Stimulated activated CD8-positive, alpha-beta memory T cell treated with anti-CD3 and anti-CD28 coated beads, Interleukin-15, amount 100 ng/mL, for 4 hours (primary cell): Measurements from ENCODE around the gene UBE2V1.
"Not testable (repeated sequence)": the region's sequence is repeated elsewhere in the genome, so short reads cannot be mapped to it uniquely, and the experiment has no call there.

Source experiments
- DNase-seq, 2 donors: peaks; one replicate each; pipeline ENCODE4 v3.0.0-alpha.2; 2020; ENCODE audit warnings: low read depth in 2 of 2

UBE2V1 gene

GRCh38 chr20:50112512-50113419, at the start of gene UBE2V1:
UBE2V1 (minus strand) TSS chr20:50113150; CDS start chr20:50113128, 22 bp downstream.
- DNase-seq: peak; percentile 77 to 86

- DNase-seq: not testable (repeated sequence)
Measured at GRCh38 chr20:50161494-50161893, 48.5 kb upstream of the UBE2V1 start.

GRCh38 chr20:50153500-50154377, 40.8 kb upstream of the UBE2V1 start, which contains the start of gene PEDS1:
PEDS1 (minus strand) TSS chr20:50153723; CDS start chr20:50153637, 86 bp downstream.
- peak; percentile 45 to 65 for DNase-seq

GRCh38 chr20:50153153-50153499, 40.2 kb upstream of the UBE2V1 start:
- DNase-seq: no peak

GRCh38 chr20:50152394-50153152, 39.6 kb upstream of the UBE2V1 start:
- DNase-seq: no peak

DNA sequence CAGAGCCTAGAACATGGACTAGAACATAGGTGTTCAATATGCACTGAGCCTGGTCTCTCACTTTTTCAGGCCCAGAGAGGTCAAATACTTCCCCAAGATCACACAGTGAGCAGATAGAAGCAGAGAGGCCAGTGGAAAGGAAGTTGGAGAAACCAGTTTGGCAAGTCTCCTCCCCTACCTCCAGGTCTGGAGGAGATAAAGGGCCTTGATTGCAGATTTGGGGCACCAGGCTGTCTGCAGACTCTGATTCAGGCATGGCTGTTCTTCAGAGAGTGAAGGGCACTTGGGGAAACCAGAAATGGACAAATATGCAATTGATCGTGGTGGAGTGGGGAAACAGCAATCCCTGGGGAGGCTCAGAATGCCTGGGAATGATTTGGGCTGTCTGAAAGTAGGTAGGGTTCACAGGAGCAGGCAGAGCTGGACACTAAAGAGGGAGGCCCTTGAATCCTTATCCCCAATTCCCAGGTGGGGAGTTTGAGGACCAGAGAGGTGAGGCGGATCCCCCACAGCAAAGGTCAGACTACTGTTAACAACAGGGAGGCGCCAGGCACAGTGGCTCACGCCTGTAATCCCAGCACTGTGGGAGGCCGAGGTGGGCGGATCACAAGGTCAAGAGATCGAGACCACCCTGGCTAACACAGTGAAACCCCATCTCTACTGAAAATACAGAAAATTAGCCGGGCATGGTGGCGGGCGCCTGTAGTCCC, 38.2 kb upstream of the UBE2V1 start:
- no peak for DNase-seq

DNA sequence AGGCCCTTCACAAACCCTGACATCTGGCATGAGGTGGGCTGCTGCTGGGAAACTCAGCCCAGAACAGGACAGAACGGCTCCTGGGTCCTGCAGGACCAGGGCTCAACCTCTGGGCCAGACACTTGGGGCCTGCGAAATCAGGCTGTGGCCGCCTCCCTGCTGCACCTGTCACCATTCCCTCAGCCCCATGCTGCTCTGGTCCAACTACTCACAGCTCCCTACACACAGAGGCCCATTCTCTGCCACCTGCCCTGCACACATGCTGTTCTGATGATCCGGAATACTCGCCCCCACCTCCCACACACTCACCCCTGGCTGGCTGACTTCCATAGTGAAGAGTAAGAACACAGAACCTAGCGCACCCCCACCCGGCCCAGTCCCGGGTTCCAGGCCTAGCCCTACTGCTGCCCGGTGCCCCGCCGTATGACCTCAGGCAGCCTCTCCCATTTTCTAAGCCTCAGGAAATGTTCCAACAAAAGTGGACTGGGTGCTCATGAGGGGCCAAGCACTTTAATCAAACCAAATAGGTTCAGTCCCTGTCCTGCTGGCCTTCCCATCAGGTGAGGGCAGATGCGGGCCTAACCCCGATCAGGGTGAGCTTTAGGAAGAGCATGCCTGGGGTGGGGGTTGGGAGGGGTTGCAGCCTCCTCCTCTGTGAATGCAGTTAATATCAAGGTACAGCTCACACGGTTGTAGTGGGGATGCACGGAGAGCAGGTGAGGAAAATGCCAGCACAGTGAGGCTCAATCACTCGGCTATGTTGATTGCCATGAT, 36.7 kb upstream of the UBE2V1 start:
- no peak for DNase-seq

- peak; percentile 62 to 79 for DNase-seq
Measured at GRCh38 chr20:50146732-50147662, 34.0 kb upstream of the UBE2V1 start.

GRCh38 chr20:50146214-50146613, 33.3 kb upstream of the UBE2V1 start:
- DNase-seq: no peak

- no peak for DNase-seq
Measured at GRCh38 chr20:50145566-50145965, 32.6 kb upstream of the UBE2V1 start.

DNA sequence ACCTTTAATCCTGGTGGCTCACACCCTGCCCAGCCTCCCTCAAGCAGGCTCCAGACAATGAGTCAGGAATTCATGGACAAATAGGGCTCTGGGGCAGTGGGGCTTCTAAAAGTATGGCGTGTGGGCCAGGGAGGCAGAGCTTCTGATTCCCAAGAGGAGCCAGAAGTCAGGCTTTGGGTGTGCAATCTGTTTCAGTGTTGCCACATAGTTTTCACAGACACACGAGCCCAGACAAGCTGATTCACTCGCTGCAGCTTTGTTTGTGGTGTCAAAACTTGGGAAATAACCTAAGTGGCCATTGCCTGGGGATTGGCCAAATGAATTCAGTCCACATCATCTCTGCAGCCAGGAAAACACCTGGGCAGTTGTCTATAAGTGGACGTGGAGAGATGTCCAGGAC, 31.4 kb upstream of the UBE2V1 start:
- DNase-seq: no peak

GRCh38 chr20:50142812-50143211, 29.9 kb upstream of the UBE2V1 start:
- DNase-seq: no peak

GRCh38 chr20:50141811-50142561, 29.0 kb upstream of the UBE2V1 start:
- no peak for DNase-seq

- no peak for DNase-seq
Measured at GRCh38 chr20:50141018-50141675, 28.2 kb upstream of the UBE2V1 start.

- no peak for DNase-seq
Measured at GRCh38 chr20:50140339-50140859, 27.4 kb upstream of the UBE2V1 start.

- DNase-seq: no peak
Measured at GRCh38 chr20:50138479-50139393, 25.8 kb upstream of the UBE2V1 start.

DNA sequence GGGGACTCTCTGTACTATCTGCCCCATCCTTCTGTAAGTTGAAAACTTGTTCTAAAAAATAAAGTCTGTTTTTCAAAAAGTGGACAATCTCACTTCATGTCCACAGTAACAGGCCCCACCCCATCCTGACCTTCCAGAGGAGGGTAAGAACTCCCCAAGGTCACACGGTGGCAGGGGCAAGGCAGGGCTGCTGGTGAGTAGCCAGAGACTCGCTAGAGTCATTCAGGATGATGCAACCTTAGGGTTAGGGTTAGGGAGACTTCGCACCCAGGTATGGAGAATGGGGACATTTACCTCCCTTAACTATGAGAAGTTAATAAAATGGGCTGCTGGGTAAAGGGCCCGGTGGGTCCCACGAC, 25.1 kb upstream of the UBE2V1 start:
- DNase-seq: no peak
